Heart left ventricle (tissue), 16 donors: ENCODE data around the gene TGFB2. TPM values are rescaled to one million over a fixed set of nuclear protein-coding genes. Genes with fewer than 3 reads are reported as not detected.
A peak's percentile ranks its signal among the peaks of the same experiment; 100 is the strongest.

ENCODE experiments used
- ATAC-seq, 4 donors: fragments of 200-7000 bp; cut with Tn5 transposase; one replicate each; pipeline ENCODE4 v1.9.1; 2020 to 2022; ENCODE audit warnings: moderate library complexity in 4 of 4, mild to moderate bottlenecking in 3 of 4, moderate number of reproducible peaks in 1 of 4
- DNase-seq, 5 donors: peaks; one replicate each; pipeline ENCODE4 v3.0.0-alpha.2; 2020
- H3K27ac ChIP-seq, 12 donors: fragments of 200-600 bp; sonication (generic) in 4 of 12; one replicate each; pipeline versions ENCODE4 v1.5.0 to v1.8.0; 2016 to 2022; ENCODE audit warnings: mild to moderate bottlenecking in 2 of 12
- H3K27me3 ChIP-seq, 9 donors: fragments of 200-600 bp; sonication (generic) in 2 of 9; one replicate each; pipeline versions ENCODE4 v1.5.1 to v1.8.0; 2016 to 2022; ENCODE audit warnings: mild to moderate bottlenecking in 3 of 9
- H3K36me3 ChIP-seq, 9 donors: fragments of 200-600 bp; sonication (generic) in 2 of 9; one replicate each; pipeline versions ENCODE4 v1.5.0 to v1.8.0; 2018 to 2022; ENCODE audit warnings: mild to moderate bottlenecking in 2 of 9
- H3K4me1 ChIP-seq, 12 donors: fragments of 200-600 bp; sonication (generic) in 4 of 12; one replicate each; pipeline versions ENCODE4 v1.5.0 to v1.8.0; 2016 to 2022; ENCODE audit warnings: mild to moderate bottlenecking in 3 of 12
- H3K4me3 ChIP-seq, 12 donors: fragments of 200-600 bp; sonication (generic) in 4 of 12; one replicate each; pipeline versions ENCODE4 v1.5.0 to v1.8.0; 2017 to 2022; ENCODE audit warnings: mild to moderate bottlenecking in 9 of 12, moderate library complexity in 4 of 12
- H3K9me3 ChIP-seq, 12 donors: fragments of 200-600 bp; sonication (generic) in 4 of 12; one replicate each; pipeline versions ENCODE4 v1.5.0 to v1.8.0; 2016 to 2022; ENCODE audit warnings: mild to moderate bottlenecking in 1 of 12
- CTCF ChIP-seq, 12 donors: fragments of 200-600 bp; sonication (generic) in 4 of 12; IDR thresholded peaks; one replicate each; pipeline versions ENCODE4 v1.5.0 to v1.8.0; 2018 to 2022; ENCODE audit warnings: antibody characterized with exemption in 12 of 12, mild to moderate bottlenecking in 5 of 12
- POLR2A ChIP-seq, 2 donors: fragments of 450-650 bp; IDR thresholded peaks; one replicate each; pipeline ENCODE4 v1.6.1; 2017; ENCODE audit warnings: antibody characterized with exemption in 2 of 2, mild to moderate bottlenecking in 2 of 2, moderate library complexity in 2 of 2
- WGBS, 4 donors: extraction: QIAGEN DNeasy Blood & Tissue Kit in 2 of 4; methylation state at CpG; one replicate each; pipeline versions ENCODE4 v1.1.5 to v1.1.7; 2013 to 2018; 5-methylcytosine and 5-hydroxymethylcytosine counted together
- intact Hi-C, 10 donors: fragments of 100-400 bp; cut with DNase I; formaldehyde crosslinking; loops; one replicate each; pipeline versions ENCODE4 v1.11.1 to v1.14.2; 2022
- polyA plus RNA-seq, 2 donors: library from polyadenylated mRNA; stranded (reverse); fragments of 200-250 nt; gene quantifications; one replicate each; pipeline ENCODE4 v1.2.3, GENCODE V29; 2013
- total RNA-seq, 9 donors: library from RNA; depleted of rRNA in 2 of 9; stranded (reverse); fragments of >200 nt in 2 of 9; fragmentation: NEBNext Ultra II Directional in 3 of 9; extraction: Animal tissue kit (Norgen Biotek cat#: 25700) in 3 of 9; gene quantifications; one replicate each; pipeline versions ENCODE4 v1.1.0 to v1.2.4, GENCODE V29; 2016 to 2023
- donor health status: ischemic (EF 13 %, LVEDD 7.1; RV severe dilation, severe dysfunction).
- donor health status: healthy with polysubstance abuse.
- donor health status: DM: no; HTN: yes; CAD: no.
- donor health status: DM: no; HTN: no; CAD: no.
- donor health status: ischemic (EF 25% LVEDD 6.9; RV normal size, moderate dysfunction).
- donor health status: ischemic (EF 25% LVEDD 5.7; RV mildly dilated, moderate dysfunction).
- donor health status: healthy.
- donor health status: DM: yes; HTN: yes; CAD: no.
- donor health status: ischemic (EF 35%, LVEDD 5.7; RV mildly dilated, moderate dysfunction).
- donor health status: nonischemic (EF 11% LVEDD 7.7; RV severe dilation, severe dysfunction).
- donor health status: DM: yes; HTN: yes; CAD: no.
- donor health status: PGD.
- donor health status: ischemic (EF 29% LVEDD 5.4; RV normal size, mild dysfunction).
- donor health status: nonischemic (EF 23%, LVEDD 6.1; RV moderate dilation, normal function).

TGFB2 gene
- total and polyA plus RNA-seq, 11 donors: 0.76 to 23.6 (median 5.5) TPM

GRCh38 chr1:218350801-218351266, 5.7 kb downstream of the TGFB2 start:
- ATAC-seq: no peak
- peak overlapping the region in 11 of 12 donors; percentile 3 to 87 (median 39) for H3K4me3 ChIP-seq
- DNase-seq: no peak
- peaks cover 0 to 48% (median 16%) of the 10 kb centered on the region in 12 donors for H3K4me1 ChIP-seq
- intact Hi-C loops: loop anchor here in 1 of 10 donors (5.0 kb wide), 1 partner anchor 106 kb away; no protein-coding TSS in a partner anchor
- H3K36me3 ChIP-seq: peaks cover 0 to 2% (median 0%) of the 10 kb centered on the region in 9 donors
- no peaks in the 10 kb centered on the region for H3K27me3 ChIP-seq
- TF ChIP-seq CTCF (IDR thresholded peaks at IDR 0.05) (no peak), POLR2A (IDR thresholded peaks at IDR 0.05) (no peak)
- H3K9me3 ChIP-seq: no peaks in the 10 kb centered on the region
- H3K27ac ChIP-seq: peak overlapping the region in 11 of 12 donors; percentile 24 to 91 (median 70)
- WGBS, 4 donors: 36 to 47% (median 41%) methylated on average over 2 of the region's 2 CpGs

GRCh38 chr1:218351391-218352074, 6.4 kb downstream of the TGFB2 start:
- ATAC-seq: peak in 3 of 4 donors; percentile 21 to 64 (median 59)
- H3K4me1 ChIP-seq: peaks cover 0 to 42% (median 16%) of the 10 kb centered on the region in 12 donors
- TF ChIP-seq POLR2A (IDR thresholded peaks at IDR 0.05): no peak
- TF ChIP-seq CTCF (IDR thresholded peaks at IDR 0.05): peak in 10 of 12 donors; percentile 8 to 61 (median 40)

GRCh38 chr1:218352075-218352438, 6.9 kb downstream of the TGFB2 start:
- TF ChIP-seq POLR2A (IDR thresholded peaks at IDR 0.05) (no peak), CTCF (IDR thresholded peaks at IDR 0.05) (no peak)
- WGBS, 4 donors: 71 to 77% (median 75%) methylated on average over 8 of the region's 8 CpGs
- ATAC-seq (no peak), DNase-seq (no peak)
- Histone ChIP-seq H3K4me3 (peak overlapping the region in 1 of 12 donors; percentile 39), H3K9me3 (no peaks in the 10 kb centered on the region), H3K27ac (peak overlapping the region in 7 of 12 donors; percentile 47 to 91 (median 72)), H3K4me1 (peaks cover 0 to 42% (median 21%) of the 10 kb centered on the region in 12 donors), H3K27me3 (no peaks in the 10 kb centered on the region), H3K36me3 (peaks cover 0 to 2% (median 0%) of the 10 kb centered on the region in 9 donors)
- intact Hi-C loops: loop anchor here in 1 of 10 donors (5.0 kb wide), 1 partner anchor 105 kb away; no protein-coding TSS in a partner anchor

More at GRCh38 chr1:218351391-218352074, 6.4 kb downstream of the TGFB2 start:
- intact Hi-C loops: loop anchor here in 1 of 10 donors (5.0 kb wide), 1 partner anchor 106 kb away; no protein-coding TSS in a partner anchor
- Histone ChIP-seq H3K36me3 (peaks cover 0 to 2% (median 0%) of the 10 kb centered on the region in 9 donors), H3K9me3 (no peaks in the 10 kb centered on the region), H3K4me3 (peak overlapping the region in 11 of 12 donors; percentile 3 to 87 (median 39)), H3K27ac (peak overlapping the region in 11 of 12 donors; percentile 24 to 91 (median 70)), H3K27me3 (no peaks in the 10 kb centered on the region)
- DNase-seq: peak in 2 of 5 donors; percentile 23 to 60
- WGBS, 4 donors: 37 to 49% (median 41%) methylated on average over 10 of the region's 10 CpGs

- H3K4me1 ChIP-seq: peaks cover 0 to 41% (median 22%) of the 10 kb centered on the region in 12 donors
- H3K27ac ChIP-seq: no peak overlapping the region
- TF ChIP-seq CTCF (IDR thresholded peaks at IDR 0.05) (no peak), POLR2A (IDR thresholded peaks at IDR 0.05) (no peak)
- 84 to 100% (median 98%) methylated on average over 4 of the region's 4 CpGs for WGBS, 4 donors
- no peaks in the 10 kb centered on the region for H3K9me3 ChIP-seq
- ATAC-seq: no peak
- H3K4me3 ChIP-seq: no peak overlapping the region
- no peak for DNase-seq
- H3K36me3 ChIP-seq: peaks cover 0 to 2% (median 0%) of the 10 kb centered on the region in 9 donors
- intact Hi-C loops: loop anchor here in 1 of 10 donors (5.0 kb wide), 1 partner anchor 104 kb away; no protein-coding TSS in a partner anchor
- no peaks in the 10 kb centered on the region for H3K27me3 ChIP-seq
Observed at GRCh38 chr1:218353656-218354055, 8.5 kb downstream of the TGFB2 start.
